A172 (cell line): ENCODE measurements around the gene IQSEC1. TPM values are rescaled to one million over a fixed set of nuclear protein-coding genes. Genes with fewer than 3 reads are reported as not detected.
A peak's percentile ranks its signal among the peaks of the same experiment; 100 is the strongest.
"Not testable (repeated sequence)": the region's sequence is repeated elsewhere in the genome, so short reads cannot be mapped to it uniquely, and the experiment has no call there.

ENCODE experiments used
- DNase-seq: peaks from one replicate; pipeline ENCODE4 v3.0.0-alpha.2; 2015; ENCODE audit warnings: low spot score
- total RNA-seq: library from RNA; depleted of rRNA; stranded (reverse); fragments of >200 nt; shearing (Covaris generic); gene quantifications from 2 replicates; pipeline ENCODE4 v1.2.3, GENCODE V29; 2014

Gene IQSEC1
- total RNA-seq, 1 experiment from 2014 or later: 25.8 TPM

DNA sequence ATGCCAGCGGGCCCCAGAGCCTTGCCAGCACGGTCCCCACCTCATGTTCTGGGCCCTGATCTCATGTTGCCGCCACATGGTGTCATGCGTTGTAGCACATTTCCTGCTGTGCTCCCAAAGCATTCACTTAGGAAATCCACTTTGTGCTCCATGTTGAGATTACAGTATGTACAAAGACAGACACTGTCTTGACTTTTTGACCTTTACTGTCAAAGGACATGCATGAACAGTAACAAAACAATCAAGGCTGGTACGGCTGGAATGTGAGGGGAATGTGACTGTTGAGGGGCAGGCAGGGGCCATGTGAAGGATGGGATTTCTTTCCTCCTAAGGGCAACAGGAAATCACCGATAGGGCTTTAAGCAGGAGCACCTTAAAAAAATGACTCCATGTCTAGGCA lies 178.6 kb downstream of the IQSEC1 start:
- no peak for DNase-seq

DNA sequence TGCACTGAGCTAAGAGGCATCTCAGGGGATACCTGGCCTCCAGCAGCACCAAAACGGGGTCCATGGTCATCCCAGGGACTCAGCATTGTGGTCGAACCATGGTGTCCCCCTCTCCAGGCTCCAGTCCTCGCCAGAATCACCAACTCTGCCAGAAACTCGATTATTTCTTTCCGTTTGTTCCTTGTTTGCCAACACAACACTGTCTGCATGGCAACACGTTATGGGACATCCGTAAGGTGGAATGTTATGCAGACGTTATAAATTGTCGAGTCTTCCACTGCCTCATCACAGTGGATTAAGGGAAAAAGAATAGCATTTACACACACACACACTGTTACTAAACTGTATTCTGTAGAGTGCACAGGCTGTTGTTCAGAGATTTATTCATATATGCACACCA lies 179.4 kb downstream of the IQSEC1 start:
- no peak for DNase-seq

DNA sequence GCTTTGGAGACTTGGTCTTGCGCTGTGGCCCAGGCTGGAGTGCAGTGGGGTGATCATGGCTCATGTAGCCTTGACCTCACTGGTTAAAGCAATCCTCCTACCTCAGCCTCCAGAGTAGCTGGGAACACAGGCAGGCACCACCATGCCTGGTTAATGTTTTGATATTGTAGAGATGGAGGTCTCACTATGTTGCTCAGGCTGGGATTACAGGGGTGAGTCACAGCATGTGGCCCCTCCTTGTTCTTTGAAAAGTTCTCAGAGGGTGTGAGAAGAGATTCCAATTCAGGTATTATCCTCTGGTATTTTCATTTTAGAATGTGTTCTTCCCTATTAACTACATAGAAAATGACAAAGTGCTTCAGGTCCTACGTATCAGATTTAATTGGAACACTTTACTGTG lies 180.0 kb downstream of the IQSEC1 start:
- peak; percentile 19 for DNase-seq

DNA sequence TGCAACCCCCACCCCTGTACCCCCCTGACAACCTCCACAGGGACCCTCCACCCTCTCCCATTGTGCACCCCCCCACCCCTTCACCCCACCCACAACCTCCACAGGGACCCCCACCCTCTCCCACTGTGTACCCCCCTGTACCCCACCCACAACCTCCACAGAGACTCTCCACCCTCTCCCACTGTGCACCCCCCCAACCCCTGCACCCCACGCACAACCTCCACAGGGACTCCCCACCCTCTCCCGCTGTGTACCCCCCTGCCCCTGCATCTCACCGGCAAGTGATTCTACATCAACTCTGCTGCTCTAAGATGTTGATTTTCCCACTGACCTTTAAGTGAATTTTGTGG lies 180.4 kb downstream of the IQSEC1 start:
- no peak for DNase-seq

DNA sequence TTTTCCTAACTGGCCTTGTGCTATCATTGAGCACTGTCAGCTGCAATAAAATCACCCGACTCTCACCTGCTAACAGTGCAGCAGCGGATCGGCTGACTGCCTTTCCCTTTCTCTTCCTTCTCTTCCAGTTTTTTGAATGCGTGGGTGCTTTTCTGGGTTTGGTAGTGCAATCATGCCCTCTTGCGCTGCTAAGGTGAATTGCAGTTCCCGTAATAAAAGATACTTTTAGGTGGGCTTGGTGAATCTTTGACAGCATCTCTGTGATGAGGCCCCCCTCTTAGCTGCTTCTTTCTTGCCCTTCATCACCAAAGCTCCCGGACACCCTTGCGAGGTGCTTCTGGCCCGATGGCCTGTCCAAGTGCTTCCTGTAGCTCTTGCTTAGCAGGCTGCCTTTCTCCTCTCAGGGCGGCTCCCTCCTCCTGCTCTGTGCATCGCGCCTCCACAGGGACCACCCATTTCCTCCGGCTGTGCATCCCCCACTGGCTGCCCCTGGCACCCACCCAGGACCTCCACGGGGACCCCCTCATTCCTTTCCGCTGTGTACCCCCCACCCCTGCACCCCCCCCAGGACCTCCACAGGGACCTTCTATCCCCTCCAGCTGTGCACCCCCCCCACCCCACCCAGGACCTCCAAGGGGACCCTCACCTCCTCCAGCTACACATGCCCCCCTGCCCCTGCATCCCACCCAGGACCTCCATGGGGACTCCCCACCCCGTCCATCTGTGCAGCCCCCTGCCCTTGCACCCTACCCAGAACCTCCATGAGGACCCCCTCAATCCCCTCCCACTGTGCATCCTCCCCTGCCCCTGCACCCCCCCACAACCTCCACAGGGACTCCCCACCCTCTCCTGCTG lies 181.0 kb downstream of the IQSEC1 start:
- DNase-seq: peak; percentile 56

DNA sequence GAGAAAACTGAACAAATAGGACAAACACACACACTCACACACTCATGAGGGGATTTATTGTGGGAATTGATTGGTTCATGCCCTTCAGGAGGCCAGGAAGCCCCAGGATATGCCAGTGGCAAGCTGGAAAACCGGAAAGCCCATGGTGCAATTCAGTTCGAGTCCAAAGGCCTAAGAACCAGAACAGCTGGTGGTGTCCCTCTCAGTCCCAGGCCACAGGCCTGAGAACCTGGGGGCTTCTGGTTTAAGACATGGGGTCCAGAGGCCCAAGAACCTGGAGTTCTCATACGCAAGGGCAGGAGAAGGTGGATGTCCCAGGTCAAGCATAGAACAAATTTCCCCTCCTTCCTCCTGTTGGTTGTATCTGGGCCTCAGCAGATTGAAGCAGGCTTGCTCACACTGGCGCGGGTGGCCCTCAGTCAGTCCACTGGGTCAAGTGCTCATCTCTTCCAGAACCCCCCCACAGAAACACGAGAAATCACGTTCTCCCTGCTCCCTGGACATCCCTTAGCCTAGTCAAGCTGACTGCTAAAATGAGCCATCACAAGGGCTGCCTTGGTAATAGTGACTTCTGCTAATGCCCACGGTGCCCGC lies 181.7 kb downstream of the IQSEC1 start:
- DNase-seq: no peak

DNA sequence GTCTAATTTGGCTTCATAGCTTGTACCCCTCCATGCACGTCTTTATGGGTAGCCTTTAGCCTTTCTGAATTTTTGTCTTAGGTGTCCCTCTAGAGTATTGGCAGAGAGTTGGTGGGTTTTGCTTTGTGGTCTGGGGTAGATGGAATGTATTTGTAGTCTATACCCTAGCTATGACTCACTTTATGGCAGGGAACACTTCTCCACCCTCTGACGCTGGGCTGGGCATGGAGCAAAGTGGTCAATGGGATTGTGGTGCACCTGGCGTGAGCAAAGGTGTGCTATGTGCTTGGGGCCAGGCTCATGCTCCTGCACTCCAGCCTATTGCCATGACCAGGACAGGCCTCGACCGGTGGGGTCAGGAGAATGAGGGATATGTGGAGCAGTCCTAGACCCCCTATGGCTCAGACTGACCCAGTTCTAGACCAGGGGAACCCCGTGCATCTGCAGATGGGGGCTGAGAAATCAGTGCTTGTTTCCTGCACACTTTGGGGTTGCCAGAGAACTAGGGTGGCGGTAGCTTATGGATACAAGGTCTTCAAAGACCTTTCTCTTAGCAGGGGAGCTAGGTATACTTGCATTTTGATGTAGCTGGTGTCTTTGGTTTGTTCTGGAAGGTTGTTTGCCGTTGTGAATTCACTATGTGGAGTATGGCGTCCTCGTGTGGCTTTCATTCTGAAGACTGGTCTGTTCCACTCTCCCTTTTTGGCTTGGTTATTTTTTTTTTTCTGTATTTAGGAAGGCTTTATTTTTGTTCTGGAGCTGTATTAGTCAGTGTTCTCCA lies 182.4 kb downstream of the IQSEC1 start:
- no peak for DNase-seq

DNA sequence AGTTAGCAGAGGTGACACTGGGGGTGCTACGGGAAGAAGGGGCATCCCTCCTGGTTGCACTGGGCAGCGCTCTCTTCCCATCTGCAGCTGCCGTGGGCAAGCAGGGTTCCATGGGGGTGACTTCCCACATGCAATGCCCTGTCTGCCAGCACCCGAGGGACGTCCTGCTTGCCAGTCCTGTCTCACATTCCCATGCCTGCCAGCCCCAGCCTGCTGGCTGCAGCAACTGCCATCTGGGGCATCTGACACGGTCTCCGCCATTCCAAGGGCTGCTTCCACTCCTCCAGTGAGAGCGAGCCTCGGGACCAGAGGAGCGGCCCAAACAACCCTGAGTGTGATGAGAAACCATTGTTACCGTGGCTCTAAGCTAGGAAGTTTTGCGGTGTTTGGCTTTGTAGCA lies 186.5 kb downstream of the IQSEC1 start:
- no peak for DNase-seq

DNA sequence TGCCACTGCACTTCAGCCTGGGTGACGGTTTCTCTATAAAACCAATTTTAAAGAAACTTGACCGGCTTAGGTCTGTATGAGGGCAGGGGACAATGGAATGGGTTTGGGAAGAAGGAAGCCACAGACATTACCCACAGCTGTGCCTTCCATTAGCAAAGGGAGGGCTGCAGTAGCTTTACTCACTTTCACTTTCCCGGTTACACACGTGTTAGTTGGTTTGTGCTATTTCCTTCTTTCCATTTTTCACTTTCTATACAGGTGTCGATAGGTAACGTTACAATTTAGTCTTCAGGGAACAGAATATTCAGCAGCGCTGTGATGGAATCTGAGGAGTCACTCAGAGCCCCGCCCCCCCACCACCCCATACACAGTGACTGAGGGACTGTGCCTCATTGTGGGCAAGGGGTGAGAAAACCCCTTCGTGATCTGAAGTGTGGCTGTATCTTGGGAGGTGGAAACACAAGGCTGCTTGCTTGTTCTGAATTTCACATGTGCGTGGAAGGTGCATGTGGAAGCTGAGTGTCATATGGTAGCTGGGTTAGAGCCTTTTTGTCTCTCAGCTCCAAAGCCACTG lies 187.0 kb downstream of the IQSEC1 start:
- DNase-seq: no peak

DNA sequence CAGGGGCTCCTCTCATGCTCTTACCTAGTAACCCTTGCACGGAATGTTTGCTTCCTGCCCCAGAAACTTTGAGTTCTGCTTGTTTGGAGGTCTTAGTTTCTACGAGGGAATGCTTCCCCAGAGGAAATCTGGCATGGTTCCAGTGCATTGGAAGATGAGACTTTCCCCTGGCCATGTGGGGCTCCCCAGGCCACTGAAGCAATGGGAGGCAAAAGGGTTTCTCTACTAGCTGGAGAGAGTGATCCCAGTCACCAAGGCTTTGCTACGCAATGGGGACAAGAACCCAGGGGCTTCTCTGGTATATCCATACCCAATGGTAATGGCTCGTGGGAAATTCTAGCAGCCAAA lies 187.7 kb downstream of the IQSEC1 start:
- DNase-seq: no peak

DNA sequence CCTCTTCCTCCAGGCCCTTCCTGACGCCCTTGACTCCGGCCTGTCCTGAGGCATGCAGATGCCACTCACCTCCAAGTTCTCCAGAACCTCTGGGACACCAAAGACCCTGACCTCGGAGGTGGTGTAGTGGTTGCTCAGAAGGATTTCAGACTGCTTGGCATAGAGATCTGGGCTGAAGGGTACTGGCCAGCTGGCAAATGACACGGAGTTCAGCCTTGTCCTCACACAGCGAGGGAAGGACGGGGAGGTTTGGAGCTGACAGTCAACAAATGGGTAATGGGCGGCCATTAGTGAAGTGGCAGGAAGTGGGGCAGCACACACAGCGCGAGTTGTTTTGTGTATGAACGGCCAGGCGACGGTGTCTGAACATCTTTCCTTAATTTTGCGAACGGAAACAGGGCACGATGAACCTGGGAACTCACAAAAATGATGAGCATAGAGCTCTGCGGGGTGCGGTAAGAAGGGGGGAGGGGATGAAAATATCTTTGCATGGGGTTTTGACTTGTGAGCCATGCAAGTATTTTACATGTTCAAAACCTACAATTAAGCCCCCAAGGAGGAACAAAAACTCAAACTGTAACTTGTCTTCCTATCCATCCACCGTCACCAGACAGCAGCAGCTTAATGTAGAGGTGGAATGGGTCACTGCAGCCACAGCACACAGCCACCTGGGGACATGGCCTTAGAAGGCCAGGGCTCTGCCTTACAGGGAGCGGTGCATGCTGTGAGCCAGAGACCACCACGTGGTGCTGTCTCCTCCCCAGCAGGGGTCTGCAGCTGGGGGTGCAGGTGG lies 188.2 kb downstream of the IQSEC1 start:
- DNase-seq: no peak

DNA sequence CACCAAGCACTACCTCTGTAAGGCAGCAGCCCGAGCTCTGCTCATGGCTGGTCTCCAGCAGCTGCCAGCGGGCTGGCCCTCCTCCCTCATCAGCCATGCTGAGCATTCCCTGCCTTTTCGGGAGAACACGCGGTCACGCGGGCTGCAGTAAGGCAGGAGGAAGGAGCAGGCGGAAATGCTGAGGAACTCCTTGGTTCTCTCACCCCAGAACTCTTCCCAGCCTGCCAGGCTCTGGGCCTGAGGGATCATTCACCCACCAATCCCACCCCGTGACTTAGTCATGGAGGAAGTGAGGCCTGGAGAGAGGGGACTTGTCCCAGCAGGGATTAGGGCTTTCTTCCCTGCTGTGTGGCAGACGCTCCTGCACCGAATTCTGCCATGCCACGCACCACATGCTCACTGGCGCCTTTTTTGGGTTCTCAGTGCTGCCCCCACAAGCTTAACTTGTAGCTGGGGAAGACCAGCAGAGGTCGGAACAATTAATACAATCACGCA lies 189.0 kb downstream of the IQSEC1 start:
- no peak for DNase-seq

DNA sequence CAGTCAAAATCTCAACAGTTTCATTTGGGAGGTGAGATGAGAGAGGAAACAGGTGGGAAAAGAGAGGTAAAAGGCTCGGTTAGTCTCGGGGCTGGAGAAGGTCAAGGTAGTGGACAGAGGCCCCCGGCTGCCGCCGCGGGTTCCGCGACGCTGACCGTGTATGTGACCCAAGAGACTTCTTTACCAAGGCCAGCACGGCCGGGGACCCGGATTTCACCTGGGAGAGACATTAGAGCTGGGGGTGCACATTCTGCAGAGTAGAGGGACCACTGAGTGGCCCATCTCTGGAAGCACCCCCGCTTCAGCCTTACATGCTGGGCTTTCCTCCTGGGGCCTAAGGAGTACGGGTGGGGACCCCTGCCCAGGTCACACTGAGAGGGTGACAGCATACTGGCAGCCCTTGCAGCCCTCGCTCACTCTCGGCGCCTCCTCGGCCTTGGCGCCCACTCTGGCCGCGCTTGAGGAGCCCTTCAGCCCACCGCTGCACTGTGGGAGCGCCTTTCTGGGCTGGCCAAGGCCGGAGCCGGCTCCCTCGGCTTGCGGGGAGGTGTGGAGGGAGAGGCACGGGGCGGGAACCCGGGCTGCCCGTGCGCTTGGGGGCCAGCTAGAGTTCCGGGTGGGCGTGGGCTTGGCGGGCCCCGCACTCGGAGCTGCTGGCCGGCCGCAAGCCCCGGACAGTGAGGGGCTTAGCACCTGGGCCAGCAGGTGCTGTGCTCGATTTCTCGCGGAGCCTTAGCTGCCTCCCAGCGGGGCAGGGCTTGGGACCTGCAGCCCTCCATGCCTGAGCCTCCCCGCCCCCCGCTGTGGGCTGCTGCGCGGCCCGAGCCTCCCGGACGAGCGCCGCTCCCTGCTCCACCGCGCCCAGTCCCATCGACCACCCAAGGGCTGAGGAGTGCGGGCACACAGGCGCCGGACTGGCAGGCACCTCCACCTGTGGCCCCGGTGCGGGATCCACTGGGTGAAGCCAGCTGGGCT lies 190.6 kb downstream of the IQSEC1 start:
- DNase-seq: no peak

DNA sequence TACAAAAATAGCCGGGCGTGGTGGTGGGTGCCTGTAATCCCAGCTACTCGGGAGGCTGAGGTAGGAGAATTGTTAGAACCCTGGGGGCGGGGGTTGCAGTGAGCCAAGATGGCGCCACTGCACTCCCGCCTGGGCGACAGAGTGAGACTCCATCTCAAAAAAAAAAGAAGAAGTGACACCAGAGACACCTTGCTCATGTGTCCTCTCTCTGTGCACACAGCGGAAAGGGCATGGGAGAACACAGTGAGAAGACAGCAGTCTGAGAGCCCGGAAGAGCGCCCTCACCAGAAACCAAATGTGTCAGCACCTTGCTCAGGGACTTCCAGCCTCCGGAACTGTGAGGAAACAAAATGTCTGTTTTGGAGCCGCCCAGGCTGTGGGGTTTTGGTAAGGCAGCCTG lies 191.4 kb downstream of the IQSEC1 start:
- DNase-seq: not testable (repeated sequence)

DNA sequence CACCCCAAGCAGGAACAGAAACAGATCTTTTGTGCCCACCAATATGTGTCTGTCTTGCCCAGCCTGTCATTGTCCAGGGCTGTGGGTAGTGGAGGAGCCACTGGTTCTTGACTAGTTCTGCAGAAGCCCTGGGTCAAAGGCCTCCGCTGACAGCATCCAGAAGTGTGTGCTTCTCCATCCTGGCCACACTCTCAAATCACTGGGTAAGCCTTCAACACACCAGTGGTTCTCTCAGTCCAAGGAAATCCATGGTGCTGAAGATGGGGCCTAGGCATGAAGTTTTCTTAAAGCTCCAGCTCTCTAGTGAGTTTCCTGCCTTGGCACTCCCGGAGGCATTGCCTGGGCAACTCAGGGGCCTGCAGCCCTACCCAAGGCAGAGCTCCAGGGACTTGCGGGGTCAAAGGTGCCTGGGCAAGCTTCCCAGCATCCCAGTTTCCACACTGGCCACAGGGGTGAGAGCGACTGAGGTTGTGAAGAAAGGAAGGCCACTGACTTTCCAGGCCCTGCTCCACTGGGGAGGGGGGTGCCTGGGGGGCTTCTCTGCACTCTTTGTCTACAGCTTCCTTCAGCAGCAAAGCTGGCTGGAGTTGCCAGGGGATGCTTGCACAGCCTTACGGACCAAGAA lies 193.9 kb downstream of the IQSEC1 start:
- no peak for DNase-seq

DNA sequence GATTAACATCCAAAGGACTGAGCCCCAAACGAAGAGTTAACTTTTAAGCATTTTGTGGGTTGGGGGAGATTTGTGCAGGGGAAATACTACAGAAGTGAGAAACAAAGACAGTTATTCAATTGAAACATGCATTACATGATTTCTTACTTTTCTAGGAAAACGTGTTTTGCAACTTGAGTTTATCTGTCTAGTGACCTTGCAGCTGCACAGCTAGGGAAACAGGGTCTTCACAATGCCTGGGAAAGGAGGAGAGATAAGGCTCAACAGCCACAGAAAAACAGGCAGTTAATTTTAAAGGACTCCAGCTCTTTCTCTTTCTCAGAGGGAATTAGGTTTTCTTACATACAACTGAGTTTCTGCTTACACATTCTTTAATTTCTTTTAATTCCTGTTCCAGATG lies 194.5 kb downstream of the IQSEC1 start:
- not testable (repeated sequence) for DNase-seq

DNA sequence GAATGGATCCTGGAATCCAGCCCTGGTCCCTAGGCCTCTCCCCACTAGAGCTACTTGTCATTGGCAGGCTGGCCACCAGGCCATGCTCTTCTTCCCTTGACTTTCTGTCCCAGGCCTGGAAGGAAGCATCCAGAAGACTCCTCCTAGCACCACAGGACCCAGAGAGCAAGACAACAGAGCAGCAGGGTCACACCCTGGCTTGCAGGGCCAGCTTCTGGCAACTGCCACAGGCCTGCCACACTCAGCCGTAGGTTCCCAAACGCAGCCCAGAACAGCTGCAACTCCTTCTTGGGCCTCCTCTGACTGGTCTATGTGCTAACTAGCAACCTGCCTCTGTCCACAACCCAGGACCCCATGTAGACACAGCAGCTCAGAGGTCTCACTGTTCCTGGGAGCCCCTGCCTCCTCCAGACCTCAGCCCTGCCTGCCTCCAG lies 195.1 kb downstream of the IQSEC1 start:
- no peak for DNase-seq

DNA sequence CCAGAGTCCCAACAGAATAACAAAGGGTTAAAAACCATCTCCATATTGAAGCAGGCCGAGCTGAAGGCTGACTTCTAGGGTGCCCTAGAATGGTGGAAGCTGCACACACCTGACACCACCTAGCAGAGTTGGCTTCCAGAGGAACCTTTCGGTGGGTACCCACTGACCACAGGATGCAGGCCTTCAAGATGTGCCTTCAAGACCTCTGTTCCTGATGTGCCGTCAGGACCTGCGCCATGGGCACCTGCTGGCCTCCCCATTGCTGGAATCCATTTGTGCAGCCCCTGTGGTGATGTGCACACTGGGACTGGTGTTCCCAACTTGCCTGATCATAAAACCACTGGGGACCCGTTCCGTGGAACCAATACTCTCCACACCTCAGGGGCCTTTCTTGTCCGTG lies 196.2 kb downstream of the IQSEC1 start:
- no peak for DNase-seq

DNA sequence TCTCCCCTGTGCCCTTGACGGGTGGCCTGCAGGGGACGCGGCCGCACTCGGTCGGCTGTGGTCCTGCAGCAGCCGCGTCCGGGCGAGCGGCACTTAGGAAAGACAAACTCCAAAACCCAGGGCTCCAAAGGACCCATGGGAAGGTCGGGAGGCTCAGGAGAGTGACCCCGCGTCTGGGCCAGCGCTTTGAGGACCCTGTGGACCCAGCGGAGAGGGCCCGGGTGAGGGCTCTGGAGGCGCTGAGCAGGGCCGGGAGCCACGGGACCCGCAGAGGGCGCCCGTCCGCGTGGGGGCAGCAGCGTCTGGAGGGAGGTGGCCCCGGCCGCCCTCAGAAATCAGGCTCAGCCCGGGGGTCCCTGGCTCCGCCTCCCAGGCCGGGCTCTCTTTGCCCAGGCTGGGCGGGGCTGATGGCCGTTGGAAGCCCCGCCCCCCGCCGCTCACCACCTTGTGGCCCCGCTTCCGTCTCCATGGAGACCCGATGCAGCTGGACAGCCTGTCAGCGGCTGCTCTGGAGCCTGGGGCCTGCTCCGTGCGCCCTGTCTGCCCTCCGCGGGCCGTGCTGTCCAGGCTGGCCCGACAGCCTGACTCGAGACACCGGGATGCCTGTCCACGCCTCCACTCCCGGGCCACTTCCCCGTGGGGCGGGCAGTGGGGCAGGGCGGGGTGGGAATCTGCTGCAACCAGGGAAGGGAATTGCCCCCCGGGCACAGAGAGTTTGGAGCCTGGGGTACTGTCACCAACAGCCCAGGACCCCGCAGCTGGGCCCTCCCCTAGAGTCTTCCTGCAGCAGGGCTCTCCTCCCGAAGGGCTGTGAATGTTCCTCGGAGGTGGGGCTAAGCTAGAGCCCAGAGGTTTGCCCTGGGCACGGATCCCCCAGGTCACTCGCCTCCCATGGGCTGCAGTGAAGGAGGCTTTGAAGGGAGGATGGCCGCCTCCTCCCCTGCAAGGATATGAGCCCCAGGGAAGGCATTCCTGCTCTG lies 197.1 kb downstream of the IQSEC1 start:
- no peak for DNase-seq
